Mesenchymal stem cell (in vitro differentiated cells and primary cell): Measurements from ENCODE around the gene LRP4.

Experiments used
- DNase-seq: peaks from one replicate; pipeline ENCODE4 v3.0.0-alpha.2; 2013
- H2AFZ ChIP-seq: one replicate; pipeline ENCODE4 v1.6.1; 2013; ENCODE audit warnings: low read depth, mild to moderate bottlenecking, control low read depth, inconsistent platforms, low read length, moderate library complexity
- H2AK5ac ChIP-seq: 2 replicates; pipeline ENCODE4 v1.6.1; 2013; ENCODE audit warnings: low read length, moderate library complexity, mild to moderate bottlenecking, inconsistent platforms; ENCODE audit not compliant: severe bottlenecking
- H2BK120ac ChIP-seq: one replicate; pipeline ENCODE4 v1.6.1; 2013; ENCODE audit warnings: low read depth, mild to moderate bottlenecking, inconsistent platforms, low read length, moderate library complexity
- H2BK12ac ChIP-seq, 2 experiments: one replicate each; pipeline ENCODE4 v1.6.1; 2013; ENCODE audit warnings: inconsistent platforms in 2 of 2, low read length in 2 of 2, mild to moderate bottlenecking in 2 of 2, moderate library complexity in 2 of 2, control low read depth in 1 of 2
- H2BK15ac ChIP-seq: one replicate; pipeline ENCODE4 v1.6.1; 2013; ENCODE audit warnings: mild to moderate bottlenecking, low read depth, inconsistent platforms; ENCODE audit not compliant: poor library complexity, severe bottlenecking
- H2BK5ac ChIP-seq: 2 replicates; pipeline ENCODE4 v1.6.1; 2013; ENCODE audit warnings: low read depth, mild to moderate bottlenecking, low read length, control low read depth, inconsistent platforms; ENCODE audit not compliant: poor library complexity, severe bottlenecking
- H3K14ac ChIP-seq, 2 experiments: one replicate each; pipeline ENCODE4 v1.6.1; 2013; ENCODE audit warnings: inconsistent platforms in 2 of 2, low read length in 2 of 2, control low read depth in 1 of 2, mild to moderate bottlenecking in 1 of 2, moderate library complexity in 1 of 2
- H3K18ac ChIP-seq, 2 experiments: one replicate each; pipeline ENCODE4 v1.6.1; 2013; ENCODE audit warnings: inconsistent platforms in 2 of 2, low read length in 2 of 2, control low read depth in 1 of 2, low read depth in 1 of 2, mild to moderate bottlenecking in 1 of 2
- H3K23ac ChIP-seq, 2 experiments: one replicate each; pipeline ENCODE4 v1.6.1; 2013; ENCODE audit warnings: inconsistent platforms in 2 of 2, low read length in 2 of 2, mild to moderate bottlenecking in 2 of 2, moderate library complexity in 2 of 2, control low read depth in 1 of 2
- H3K27ac ChIP-seq: 2 replicates; pipeline ENCODE4 v1.5.1; 2013; ENCODE audit warnings: mild to moderate bottlenecking, moderate library complexity, low read length, control low read depth, inconsistent platforms; ENCODE audit not compliant: poor library complexity, severe bottlenecking
- H3K27me3 ChIP-seq, 2 experiments: 2 replicates each; pipeline versions ENCODE4 v1.6.1 to v1.7.0; 2013; ENCODE audit warnings: low read length in 2 of 2, mild to moderate bottlenecking in 2 of 2, moderate library complexity in 2 of 2, control low read depth in 1 of 2, inconsistent platforms in 1 of 2; ENCODE audit not compliant: control insufficient read depth in 1 of 2, insufficient read depth in 1 of 2
- H3K36me3 ChIP-seq, 2 experiments: 2 replicates each; pipeline versions ENCODE4 v1.6.1 to v1.7.0; 2013; ENCODE audit warnings: low read length in 2 of 2, control low read depth in 1 of 2, inconsistent platforms in 1 of 2, low read depth in 1 of 2, mild to moderate bottlenecking in 1 of 2; ENCODE audit not compliant: insufficient read depth in 2 of 2, control insufficient read depth in 1 of 2
- H3K4ac ChIP-seq, 2 experiments: one replicate each; pipeline ENCODE4 v1.6.1; 2013; ENCODE audit warnings: inconsistent platforms in 2 of 2, low read length in 2 of 2, mild to moderate bottlenecking in 2 of 2, moderate library complexity in 2 of 2, control low read depth in 1 of 2, low read depth in 1 of 2
- H3K4me1 ChIP-seq: 2 replicates; pipeline ENCODE4 v1.6.1; 2013; ENCODE audit warnings: low read depth, low read length, control low read depth; ENCODE audit not compliant: control insufficient read depth, insufficient read depth
- H3K4me2 ChIP-seq: 2 replicates; pipeline ENCODE4 v1.6.1; 2013; ENCODE audit warnings: low read length, mild to moderate bottlenecking, inconsistent platforms; ENCODE audit not compliant: poor library complexity, severe bottlenecking
- H3K4me3 ChIP-seq, 2 experiments: 2 replicates each; pipeline versions ENCODE4 v1.5.1 to v1.7.0; 2013; ENCODE audit warnings: low read length in 2 of 2, mild to moderate bottlenecking in 2 of 2, control low read depth in 1 of 2, low read depth in 1 of 2; ENCODE audit not compliant: insufficient read depth in 1 of 2
- H3K79me1 ChIP-seq: replicated peaks from 2 replicates; pipeline ENCODE4 v1.6.1; 2013; ENCODE audit warnings: mild to moderate bottlenecking, control low read depth, low read length, inconsistent platforms; ENCODE audit not compliant: poor library complexity, severe bottlenecking
- H3K9ac ChIP-seq: 2 replicates; pipeline ENCODE4 v1.7.0; 2013; ENCODE audit warnings: mild to moderate bottlenecking, low read length, moderate library complexity
- H3K9me3 ChIP-seq: 2 replicates; pipeline ENCODE4 v1.7.0; 2013; ENCODE audit warnings: mild to moderate bottlenecking, low read length; ENCODE audit not compliant: control insufficient read depth
- H4K8ac ChIP-seq: one replicate; pipeline ENCODE4 v1.6.1; 2013; ENCODE audit warnings: inconsistent platforms, mild to moderate bottlenecking, low read length, moderate library complexity
- H4K91ac ChIP-seq: one replicate; pipeline ENCODE4 v1.6.1; 2013; ENCODE audit warnings: mild to moderate bottlenecking, low read length, inconsistent platforms
- WGBS: methylation state at CpG from one replicate; pipeline ENCODE4 v1.1.7; 2013; ENCODE audit warnings: mixed read lengths; 5-methylcytosine and 5-hydroxymethylcytosine counted together

Gene LRP4

GRCh38 chr11:46894961-46895360 is 23.4 kb downstream of the LRP4 start:
- Histone ChIP-seq H3K4ac (no peak overlapping the region), H3K79me1 (no peaks in the 10 kb centered on the region), H3K18ac (no peak overlapping the region), H3K14ac (no peak overlapping the region), H4K8ac (no peak overlapping the region), H3K23ac (no peak overlapping the region), H3K4me1 (peaks cover 2% of the 10 kb centered on the region), H3K4me2 (no peak overlapping the region), H2BK12ac (no peak overlapping the region), H3K36me3 (peaks cover 18 to 51% of the 10 kb centered on the region in 2 experiments), H2AFZ (no peak overlapping the region), H2BK5ac (no peak overlapping the region), H3K27ac (no peak overlapping the region), H2BK15ac (no peak overlapping the region), H3K4me3 (no peak overlapping the region), H3K9ac (no peak overlapping the region), H4K91ac (no peak overlapping the region), H3K27me3 (no peaks in the 10 kb centered on the region), H3K9me3 (no peaks in the 10 kb centered on the region), H2AK5ac (no peak overlapping the region), H2BK120ac (no peak overlapping the region)
- DNase-seq: no peak
- over 99% methylated on average over 10 of the region's 10 CpGs for WGBS

DNA sequence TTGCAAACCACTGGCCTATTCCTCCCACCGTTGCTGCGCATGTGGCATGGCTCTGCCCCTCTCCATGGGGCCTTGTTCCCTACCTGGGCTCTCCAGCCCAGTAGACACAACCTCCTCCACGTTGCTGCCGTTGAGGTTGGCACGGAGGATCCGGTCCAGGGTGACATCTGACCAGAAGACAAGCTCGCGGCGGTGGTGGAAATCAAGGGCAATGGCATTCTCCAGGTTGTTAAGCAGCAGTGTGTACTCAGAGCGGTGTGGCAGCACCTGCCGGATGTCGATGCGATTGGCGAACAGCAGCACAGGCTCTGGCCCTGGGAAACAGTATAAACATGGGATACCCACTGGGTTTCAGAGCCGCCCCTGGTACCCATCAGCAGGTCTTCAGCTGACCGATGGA is 23.8 kb downstream of the LRP4 start:
- Histone ChIP-seq H3K36me3 (peaks cover 15 to 52% of the 10 kb centered on the region in 2 experiments), H3K4me2 (no peak overlapping the region), H3K9me3 (no peaks in the 10 kb centered on the region), H3K4me3 (no peak overlapping the region), H2AK5ac (no peak overlapping the region), H4K91ac (no peak overlapping the region), H4K8ac (no peak overlapping the region), H3K4ac (no peak overlapping the region), H2BK15ac (no peak overlapping the region), H3K79me1 (no peaks in the 10 kb centered on the region), H3K14ac (no peak overlapping the region), H2AFZ (no peak overlapping the region), H3K27me3 (no peaks in the 10 kb centered on the region), H3K23ac (no peak overlapping the region), H2BK12ac (no peak overlapping the region), H3K4me1 (peaks cover 2% of the 10 kb centered on the region), H3K18ac (no peak overlapping the region), H2BK120ac (no peak overlapping the region), H3K27ac (no peak overlapping the region), H3K9ac (no peak overlapping the region), H2BK5ac (no peak overlapping the region)
- WGBS: 98% methylated on average over 16 of the region's 16 CpGs
- no peak for DNase-seq

DNA sequence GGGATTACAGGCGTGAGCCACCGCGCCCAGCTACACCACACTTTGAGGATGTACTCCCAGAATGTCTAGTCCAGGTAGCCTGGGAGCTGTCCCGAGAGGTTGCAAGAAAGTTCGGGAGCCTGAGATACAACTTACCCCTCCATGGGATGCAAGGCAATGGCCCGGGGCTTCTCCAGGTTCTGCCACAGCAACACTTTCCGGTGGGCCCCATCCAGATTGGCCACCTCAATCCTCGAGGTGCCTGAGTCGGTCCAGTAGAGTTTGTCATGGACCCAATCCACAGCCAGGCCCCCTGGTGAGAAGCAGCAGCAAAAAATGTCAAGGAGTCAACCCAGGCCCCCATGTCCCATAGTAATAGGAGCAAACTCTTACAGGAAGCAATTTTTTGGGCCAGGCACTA is 25.5 kb downstream of the LRP4 start:
- Histone ChIP-seq H3K36me3 (peaks cover 20 to 48% of the 10 kb centered on the region in 2 experiments), H3K4ac (no peak overlapping the region), H3K27ac (no peak overlapping the region), H2AFZ (no peak overlapping the region), H3K9ac (no peak overlapping the region), H3K4me1 (peaks cover 2% of the 10 kb centered on the region), H3K4me2 (no peak overlapping the region), H3K23ac (no peak overlapping the region), H3K27me3 (no peaks in the 10 kb centered on the region), H4K91ac (no peak overlapping the region), H3K9me3 (no peaks in the 10 kb centered on the region), H3K14ac (no peak overlapping the region), H2AK5ac (no peak overlapping the region), H4K8ac (no peak overlapping the region), H2BK120ac (no peak overlapping the region), H3K79me1 (no peaks in the 10 kb centered on the region), H3K4me3 (no peak overlapping the region), H2BK12ac (no peak overlapping the region), H2BK5ac (no peak overlapping the region), H2BK15ac (no peak overlapping the region), H3K18ac (no peak overlapping the region)
- WGBS: 95% methylated on average over 9 of the region's 9 CpGs
- no peak for DNase-seq

DNA sequence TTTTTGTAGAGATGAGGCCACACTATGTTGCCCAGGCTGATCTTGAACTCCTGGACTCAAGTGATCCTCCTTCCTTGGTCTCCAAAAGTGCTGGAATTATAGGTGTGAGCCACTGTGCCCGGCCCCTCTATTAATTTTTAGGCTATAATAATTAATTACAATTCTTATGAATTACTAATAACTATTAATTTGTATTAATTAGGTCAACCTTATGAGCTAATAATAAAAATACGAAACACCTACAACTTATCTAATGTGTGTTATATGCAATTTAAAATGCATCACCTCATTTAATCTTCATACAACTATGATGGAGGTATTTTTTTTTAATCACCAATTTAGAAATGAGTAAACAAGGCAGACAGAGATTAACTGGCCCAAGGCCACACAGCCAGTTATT is 26.2 kb downstream of the LRP4 start:
- Histone ChIP-seq H3K4me1 (peaks cover 2% of the 10 kb centered on the region), H3K9ac (no peak overlapping the region), H2BK5ac (no peak overlapping the region), H3K14ac (no peak overlapping the region), H4K8ac (no peak overlapping the region), H2AK5ac (no peak overlapping the region), H3K27ac (no peak overlapping the region), H2BK15ac (no peak overlapping the region), H3K4me3 (no peak overlapping the region), H3K23ac (no peak overlapping the region), H3K79me1 (no peaks in the 10 kb centered on the region), H3K27me3 (no peaks in the 10 kb centered on the region), H3K9me3 (no peaks in the 10 kb centered on the region), H3K18ac (no peak overlapping the region), H3K4ac (no peak overlapping the region), H3K4me2 (no peak overlapping the region), H4K91ac (no peak overlapping the region), H3K36me3 (peaks cover 20 to 51% of the 10 kb centered on the region in 2 experiments), H2AFZ (no peak overlapping the region), H2BK12ac (no peak overlapping the region), H2BK120ac (no peak overlapping the region)
- DNase-seq: no peak
- WGBS: no CpG with 5 or more reads among the region's 2 CpGs
